Uterus (tissue), 2 donors: Measurements from ENCODE around the gene CDK5.

Experiments
- CTCF ChIP-seq, 4 experiments: fragments of 200-600 bp in 2 of 4; fragments of 450-650 bp in 2 of 4; sonication (generic) in 2 of 4; IDR thresholded peaks; one replicate each; pipeline ENCODE4 v1.5.1; 2016 to 2019; ENCODE audit warnings: antibody characterized with exemption in 4 of 4, mild to moderate bottlenecking in 2 of 4, moderate library complexity in 1 of 4
- POLR2A ChIP-seq, 2 donors: fragments of 450-650 bp; IDR thresholded peaks; one replicate each; pipeline ENCODE4 v1.6.1; 2016; ENCODE audit warnings: antibody characterized with exemption in 2 of 2, mild to moderate bottlenecking in 1 of 2, moderate library complexity in 1 of 2

- TF ChIP-seq CTCF (IDR thresholded peaks at IDR 0.05) (no peak), POLR2A (IDR thresholded peaks at IDR 0.05) (no peak)
These were observed 47.7 kb downstream of the CDK5 start for GRCh38 chr7:151010037-151010306.
